ENCODE data around the gene ZNF384. TPM values are rescaled to one million over a fixed set of nuclear protein-coding genes. Genes with fewer than 3 reads are reported as not detected.

ZNF384 gene
- polyA plus RNA-seq, 1 donor (not counting 4 experiments of a cell fraction or from before 2014, with no cell fraction given): 29.0 TPM

DNA sequence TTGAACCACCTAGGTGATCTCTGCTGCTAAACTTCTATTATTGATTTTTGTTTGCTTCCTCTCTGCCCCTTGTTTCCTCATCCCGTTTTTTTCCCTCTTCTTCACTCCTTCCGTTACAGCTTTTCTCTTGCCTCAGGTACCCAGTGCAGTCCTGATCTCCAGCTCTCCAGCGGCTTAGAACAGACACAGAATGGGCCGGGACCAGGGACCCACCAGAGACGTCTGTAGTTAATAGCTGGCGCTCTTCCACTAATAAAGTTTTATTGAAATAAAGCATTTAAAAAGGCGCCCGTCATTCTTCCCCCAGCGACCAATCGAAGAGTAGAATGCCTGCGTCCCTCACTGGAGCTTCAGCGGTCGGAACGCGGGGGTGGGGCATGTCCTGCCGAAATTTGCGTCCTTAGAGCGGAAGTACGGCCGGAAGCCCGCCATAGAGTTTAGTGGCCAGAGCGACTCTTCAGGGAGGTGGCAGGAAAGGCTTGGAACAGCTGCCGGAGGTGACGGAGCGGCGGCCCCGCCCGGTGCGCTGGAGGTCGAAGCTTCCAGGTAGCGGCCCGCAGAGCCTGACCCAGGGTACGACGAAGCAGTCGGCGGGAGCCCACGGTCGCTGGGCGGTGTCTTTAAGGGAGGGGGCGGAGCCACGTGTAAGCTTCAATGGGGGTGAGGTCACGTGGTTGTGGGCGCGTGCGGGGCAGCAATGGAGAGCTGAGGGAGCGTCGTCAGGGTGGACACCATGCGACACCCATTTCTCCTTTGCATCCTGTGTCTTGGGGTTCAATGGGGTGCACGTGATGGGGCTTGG lies 34.6 kb upstream of the ZNF384 start, which contains the start of gene COPS7A:
TSS of gene COPS7A (plus strand) at position 440 of the 802 bp plus-strand sequence. CDS start 611 bp downstream, outside the sequence.
- no peaks in the 10 kb centered on the region for H3K9me1 ChIP-seq (ENCODE audit: control insufficient read depth, extremely low read depth, insufficient read depth, low read length)
- TF ChIP-seq EZH2 (IDR thresholded peaks at IDR 0.05; ENCODE audit: low read length) (no peak), CTCF (optimal IDR thresholded peaks at IDR 0.05 in 1 of 3, IDR thresholded peaks at IDR 0.05 in 1 of 3, conservative IDR thresholded peaks at IDR 0.05 in 1 of 3; ENCODE audit: extremely low read depth in 1 of 3, insufficient read depth in 2 of 3, low read length in 3 of 3) (peak in 1 of 3 experiments; percentile 50)
- H3K4me1 ChIP-seq (ENCODE audit: control insufficient read depth, extremely low read depth, insufficient read depth, low read length): peaks cover 5% of the 10 kb centered on the region
- peak within 1 kb of the TSS; percentile 96 for H2AFZ ChIP-seq (ENCODE audit: control insufficient read depth, low read length)
- H3K27me3 ChIP-seq (ENCODE audit: control insufficient read depth, extremely low read depth, insufficient read depth, low read length): no peaks in the 10 kb centered on the region
- H3K9me3 ChIP-seq (ENCODE audit: control insufficient read depth, low read depth, low read length): no peaks in the 10 kb centered on the region
- H3K36me3 ChIP-seq (ENCODE audit: control insufficient read depth in 2 of 2, extremely low read depth in 1 of 2, insufficient read depth in 2 of 2, low read length in 2 of 2): peaks cover 7 to 10% of the 10 kb centered on the region in 2 experiments
- dilution Hi-C loops (cut with MboI; ENCODE audit: extremely low pct_ligation_motif_present, low sequenced_read_pairs): no loop called here
- H3K4me2 ChIP-seq (ENCODE audit: control insufficient read depth, extremely low read depth, insufficient read depth, low read depth, low read length): peak within 1 kb of the TSS; percentile 100
- peak within 1 kb of the TSS; percentile 67 to 96 (median 91) for H3K4me3 ChIP-seq (ENCODE audit: control insufficient read depth in 2 of 3, extremely low read depth in 1 of 3, insufficient read depth in 2 of 3, low read depth in 1 of 3, low read length in 3 of 3)
- peak within 1 kb of the TSS; percentile 88 for H3K9ac ChIP-seq (ENCODE audit: control insufficient read depth, extremely low read depth, insufficient read depth, low read length)
- no peaks in the 10 kb centered on the region for H4K20me1 ChIP-seq (ENCODE audit: control insufficient read depth, extremely low read depth, insufficient read depth, low read length)
- peak within 1 kb of the TSS; percentile 84 for H3K27ac ChIP-seq (ENCODE audit: control insufficient read depth, insufficient read depth, low read length)
- peaks cover 6% of the 10 kb centered on the region for H3K79me2 ChIP-seq (ENCODE audit: control insufficient read depth, insufficient read depth, low read length)
- DNase-seq (ENCODE audit: low read depth, low spot score) (peak; percentile 89), FAIRE-seq (peak; percentile 76)

DNA sequence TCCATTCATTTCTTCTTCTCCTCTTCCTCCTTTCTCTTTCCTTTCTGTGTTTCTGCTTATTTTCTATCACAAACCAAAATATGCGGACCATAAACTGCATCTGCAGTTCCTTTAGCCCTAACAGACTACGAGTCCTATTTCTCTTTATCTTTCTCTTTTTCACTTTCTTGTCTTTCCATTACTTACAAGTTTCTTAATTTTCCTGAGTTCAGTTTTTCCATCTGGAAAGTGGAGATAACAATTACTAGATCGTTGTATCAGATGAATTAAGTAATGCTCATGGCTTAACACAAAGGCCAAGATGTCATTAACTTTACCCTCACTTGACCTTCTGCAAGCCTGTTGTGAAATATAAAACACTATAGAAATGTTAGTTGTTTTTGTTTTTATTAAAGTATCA lies 33.7 kb upstream of the ZNF384 start:
- no peak overlapping the region for H3K9ac ChIP-seq (ENCODE audit: control insufficient read depth, extremely low read depth, insufficient read depth, low read length)
- H3K27ac ChIP-seq (ENCODE audit: control insufficient read depth, insufficient read depth, low read length): no peak overlapping the region
- H3K9me3 ChIP-seq (ENCODE audit: control insufficient read depth, low read depth, low read length): no peaks in the 10 kb centered on the region
- H3K79me2 ChIP-seq (ENCODE audit: control insufficient read depth, insufficient read depth, low read length): peaks cover 6% of the 10 kb centered on the region
- no peaks in the 10 kb centered on the region for H3K27me3 ChIP-seq (ENCODE audit: control insufficient read depth, extremely low read depth, insufficient read depth, low read length)
- DNase-seq (ENCODE audit: low read depth, low spot score): no peak
- dilution Hi-C loops (cut with MboI; ENCODE audit: extremely low pct_ligation_motif_present, low sequenced_read_pairs): no loop called here
- no peaks in the 10 kb centered on the region for H3K9me1 ChIP-seq (ENCODE audit: control insufficient read depth, extremely low read depth, insufficient read depth, low read length)
- peaks cover 5% of the 10 kb centered on the region for H3K4me1 ChIP-seq (ENCODE audit: control insufficient read depth, extremely low read depth, insufficient read depth, low read length)
- no peak for FAIRE-seq
- peaks cover under 1 to 4% of the 10 kb centered on the region in 2 experiments for H3K36me3 ChIP-seq (ENCODE audit: control insufficient read depth in 2 of 2, extremely low read depth in 1 of 2, insufficient read depth in 2 of 2, low read length in 2 of 2)
- peak overlapping the region in 1 of 3 experiments; percentile 91 for H3K4me3 ChIP-seq (ENCODE audit: control insufficient read depth in 2 of 3, extremely low read depth in 1 of 3, insufficient read depth in 2 of 3, low read depth in 1 of 3, low read length in 3 of 3)
- H2AFZ ChIP-seq (ENCODE audit: control insufficient read depth, low read length): no peak overlapping the region
- no peaks in the 10 kb centered on the region for H4K20me1 ChIP-seq (ENCODE audit: control insufficient read depth, extremely low read depth, insufficient read depth, low read length)
- TF ChIP-seq EZH2 (IDR thresholded peaks at IDR 0.05; ENCODE audit: low read length): no peak
- no peak for TF ChIP-seq CTCF (optimal IDR thresholded peaks at IDR 0.05 in 1 of 3, IDR thresholded peaks at IDR 0.05 in 1 of 3, conservative IDR thresholded peaks at IDR 0.05 in 1 of 3; ENCODE audit: extremely low read depth in 1 of 3, insufficient read depth in 2 of 3, low read length in 3 of 3)
- peak overlapping the region; percentile 100 for H3K4me2 ChIP-seq (ENCODE audit: control insufficient read depth, extremely low read depth, insufficient read depth, low read depth, low read length)
